ENCODE measurements around the gene CCDC3.

The CCDC3 gene

DNA sequence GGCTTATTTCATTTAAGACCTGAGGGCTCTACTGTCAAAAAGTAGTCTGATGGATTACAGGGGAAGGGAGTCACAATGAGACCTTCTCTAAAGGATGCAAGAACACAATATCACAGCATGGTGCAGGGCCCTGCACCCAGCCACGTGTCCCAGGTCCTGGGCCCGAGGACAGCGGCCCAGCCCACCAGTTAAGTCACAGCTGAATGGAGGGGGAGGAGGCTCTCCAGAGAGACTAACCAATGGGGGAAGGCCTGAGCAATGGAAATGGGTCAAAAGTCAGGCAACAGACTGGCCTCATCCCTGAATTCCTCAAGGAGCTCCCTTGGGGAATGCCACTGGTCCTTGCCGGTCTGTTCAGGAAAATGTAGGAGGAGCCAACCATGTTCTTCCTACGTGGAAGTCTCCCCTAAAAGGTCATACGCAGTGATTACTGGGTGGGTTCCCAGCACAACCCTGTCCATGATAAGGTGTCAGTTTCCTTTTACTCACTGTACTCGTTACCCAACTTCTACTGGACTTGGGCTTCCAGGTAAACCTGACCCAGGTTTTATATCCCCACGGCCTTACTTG is 28.3 kb downstream of the CCDC3 start:
- Histone ChIP-seq H4K20me1 (ENCODE audit: low read depth, low read length) (no peaks in the 10 kb centered on the region), H3K9ac (ENCODE audit: low read length) (no peak overlapping the region), H3K36me3 (ENCODE audit: low read length) (no peaks in the 10 kb centered on the region), H3K9me2 (replicated peaks; ENCODE audit: insufficient read depth, low read length) (no peaks in the 10 kb centered on the region), H3K27ac (ENCODE audit: low read depth, low read length) (no peak overlapping the region), H3K4me3 (ENCODE audit: insufficient read depth, low read length, poor library complexity, severe bottlenecking) (no peak overlapping the region), H3K4me2 (ENCODE audit: low read depth, low read length, poor library complexity, severe bottlenecking) (no peak overlapping the region), H3K9me3 (ENCODE audit: insufficient read depth, low read length) (no peaks in the 10 kb centered on the region), H3K27me3 (ENCODE audit: low read length) (no peaks in the 10 kb centered on the region), H2AFZ (ENCODE audit: low read depth, low read length, severe bottlenecking) (no peak overlapping the region), H3F3A (ENCODE audit: insufficient read depth) (no peaks in the 10 kb centered on the region), H3K79me2 (ENCODE audit: insufficient read depth, low read length) (no peaks in the 10 kb centered on the region)
- TF ChIP-seq EZH2phosphoT487 (conservative IDR thresholded peaks at IDR 0.05; ENCODE audit: low read length), result no peak
- TF ChIP-seq, protein P1, sequence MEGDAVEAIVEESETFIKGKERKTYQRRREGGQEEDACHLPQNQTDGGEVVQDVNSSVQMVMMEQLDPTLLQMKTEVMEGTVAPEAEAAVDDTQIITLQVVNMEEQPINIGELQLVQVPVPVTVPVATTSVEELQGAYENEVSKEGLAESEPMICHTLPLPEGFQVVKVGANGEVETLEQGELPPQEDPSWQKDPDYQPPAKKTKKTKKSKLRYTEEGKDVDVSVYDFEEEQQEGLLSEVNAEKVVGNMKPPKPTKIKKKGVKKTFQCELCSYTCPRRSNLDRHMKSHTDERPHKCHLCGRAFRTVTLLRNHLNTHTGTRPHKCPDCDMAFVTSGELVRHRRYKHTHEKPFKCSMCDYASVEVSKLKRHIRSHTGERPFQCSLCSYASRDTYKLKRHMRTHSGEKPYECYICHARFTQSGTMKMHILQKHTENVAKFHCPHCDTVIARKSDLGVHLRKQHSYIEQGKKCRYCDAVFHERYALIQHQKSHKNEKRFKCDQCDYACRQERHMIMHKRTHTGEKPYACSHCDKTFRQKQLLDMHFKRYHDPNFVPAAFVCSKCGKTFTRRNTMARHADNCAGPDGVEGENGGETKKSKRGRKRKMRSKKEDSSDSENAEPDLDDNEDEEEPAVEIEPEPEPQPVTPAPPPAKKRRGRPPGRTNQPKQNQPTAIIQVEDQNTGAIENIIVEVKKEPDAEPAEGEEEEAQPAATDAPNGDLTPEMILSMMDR (IDR thresholded peaks at IDR 0.05; ENCODE audit: insufficient read depth, low read length, poor library complexity, severe bottlenecking), result no peak

DNA sequence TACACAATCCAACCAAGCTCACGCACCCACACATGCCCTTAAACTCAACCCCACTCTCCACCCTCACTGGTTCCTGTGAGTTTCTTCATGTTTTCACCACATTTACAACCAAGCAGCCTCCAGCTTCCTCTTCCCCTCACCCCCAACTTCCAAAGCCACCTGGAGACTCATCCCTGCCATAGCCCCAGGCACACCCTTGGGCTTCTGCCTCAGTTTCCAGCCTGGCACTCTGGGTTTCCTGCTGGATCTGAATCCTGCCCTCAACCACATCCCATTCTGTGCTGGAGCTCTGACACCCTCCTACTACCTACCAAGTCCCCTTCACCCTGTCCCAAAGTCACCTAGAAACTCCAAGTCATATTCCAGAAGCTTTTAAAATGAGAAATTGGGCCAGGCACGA is 29.4 kb downstream of the CCDC3 start:
- Histone ChIP-seq H3K36me3 (ENCODE audit: low read length) (no peaks in the 10 kb centered on the region), H2AFZ (ENCODE audit: low read depth, low read length, severe bottlenecking) (no peak overlapping the region), H3F3A (ENCODE audit: insufficient read depth) (no peaks in the 10 kb centered on the region), H3K79me2 (ENCODE audit: insufficient read depth, low read length) (no peaks in the 10 kb centered on the region), H3K9ac (ENCODE audit: low read length) (no peak overlapping the region), H3K27me3 (ENCODE audit: low read length) (no peaks in the 10 kb centered on the region), H4K20me1 (ENCODE audit: low read depth, low read length) (no peaks in the 10 kb centered on the region), H3K27ac (ENCODE audit: low read depth, low read length) (no peak overlapping the region), H3K4me2 (ENCODE audit: low read depth, low read length, poor library complexity, severe bottlenecking) (no peak overlapping the region), H3K9me3 (ENCODE audit: insufficient read depth, low read length) (no peaks in the 10 kb centered on the region), H3K4me3 (ENCODE audit: insufficient read depth, low read length, poor library complexity, severe bottlenecking) (no peak overlapping the region), H3K9me2 (replicated peaks; ENCODE audit: insufficient read depth, low read length) (no peaks in the 10 kb centered on the region)
- no peak for TF ChIP-seq EZH2phosphoT487 (conservative IDR thresholded peaks at IDR 0.05; ENCODE audit: low read length)
- TF ChIP-seq, protein P1 (IDR thresholded peaks at IDR 0.05; ENCODE audit: insufficient read depth, low read length, poor library complexity, severe bottlenecking), result no peak

DNA sequence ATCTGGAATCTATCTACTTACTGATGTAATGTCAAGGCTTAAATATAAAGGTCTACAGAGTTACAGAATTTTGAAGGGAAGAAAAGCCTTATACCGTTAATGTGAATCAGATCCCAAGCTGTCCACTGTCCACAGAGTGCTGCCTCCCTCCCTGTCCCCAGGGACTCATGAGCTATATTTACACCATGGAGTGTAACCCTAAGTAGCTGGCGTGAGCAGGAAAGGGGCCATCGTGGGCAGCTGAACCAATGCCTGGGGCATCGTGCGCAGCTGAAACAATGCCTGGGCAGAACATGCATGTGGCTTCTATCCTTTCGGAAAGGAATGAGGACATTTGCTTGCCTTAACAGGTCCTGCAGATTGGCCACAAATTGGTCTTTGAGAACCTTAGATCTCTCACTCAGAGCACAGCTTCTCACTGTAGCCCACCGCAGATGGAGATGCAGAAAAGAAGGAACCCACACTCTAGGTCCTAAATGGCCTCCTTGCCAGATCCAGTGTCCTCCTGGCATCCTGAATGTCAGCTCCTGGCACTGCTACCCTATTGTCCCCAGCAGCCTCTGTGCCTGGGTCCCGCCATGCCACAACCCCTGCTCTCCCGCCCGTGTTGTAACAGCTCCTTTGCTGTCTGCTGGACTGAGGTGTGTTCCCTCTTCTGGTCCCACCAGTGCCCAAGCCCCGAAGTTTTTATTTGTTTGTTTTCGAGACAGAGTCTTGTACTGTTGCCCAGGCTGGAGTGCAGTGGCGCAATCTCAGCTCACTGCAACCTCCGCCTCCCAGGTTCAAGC is 30.3 kb downstream of the CCDC3 start:
- Histone ChIP-seq H3K27me3 (ENCODE audit: low read length) (no peaks in the 10 kb centered on the region), H3K9me2 (replicated peaks; ENCODE audit: insufficient read depth, low read length) (no peaks in the 10 kb centered on the region), H3K36me3 (ENCODE audit: low read length) (no peaks in the 10 kb centered on the region), H2AFZ (ENCODE audit: low read depth, low read length, severe bottlenecking) (no peak overlapping the region), H3K4me3 (ENCODE audit: insufficient read depth, low read length, poor library complexity, severe bottlenecking) (no peak overlapping the region), H4K20me1 (ENCODE audit: low read depth, low read length) (no peaks in the 10 kb centered on the region), H3K27ac (ENCODE audit: low read depth, low read length) (no peak overlapping the region), H3K9me3 (ENCODE audit: insufficient read depth, low read length) (no peaks in the 10 kb centered on the region), H3K9ac (ENCODE audit: low read length) (no peak overlapping the region), H3F3A (ENCODE audit: insufficient read depth) (no peaks in the 10 kb centered on the region), H3K4me2 (ENCODE audit: low read depth, low read length, poor library complexity, severe bottlenecking) (no peak overlapping the region), H3K79me2 (ENCODE audit: insufficient read depth, low read length) (no peaks in the 10 kb centered on the region)
- no peak for TF ChIP-seq EZH2phosphoT487 (conservative IDR thresholded peaks at IDR 0.05; ENCODE audit: low read length)
- TF ChIP-seq, protein P1 (IDR thresholded peaks at IDR 0.05; ENCODE audit: insufficient read depth, low read length, poor library complexity, severe bottlenecking), result no peak
